ENCODE data around the gene ADGRG4.

DNA sequence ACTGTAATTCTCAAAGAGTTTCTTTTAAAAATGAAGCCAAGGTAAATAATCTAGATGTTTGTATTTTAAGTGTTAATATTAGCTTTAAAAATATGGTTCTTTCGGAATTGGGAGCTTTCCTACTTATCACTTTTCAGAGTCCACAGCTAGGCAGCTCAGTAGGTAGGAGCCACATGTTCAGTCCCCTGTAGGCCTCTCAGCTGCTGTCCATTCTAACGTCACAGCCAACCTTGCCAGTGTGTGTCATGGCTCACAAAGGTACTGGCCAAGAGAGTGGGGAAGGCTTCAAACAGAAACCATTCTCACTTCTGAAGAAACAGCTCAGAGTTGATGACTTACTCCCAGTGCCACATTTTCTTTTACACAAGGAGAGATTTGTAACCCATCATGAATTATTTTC, 137.0 kb downstream of the ADGRG4 start:
- TF ChIP-seq, protein P1, sequence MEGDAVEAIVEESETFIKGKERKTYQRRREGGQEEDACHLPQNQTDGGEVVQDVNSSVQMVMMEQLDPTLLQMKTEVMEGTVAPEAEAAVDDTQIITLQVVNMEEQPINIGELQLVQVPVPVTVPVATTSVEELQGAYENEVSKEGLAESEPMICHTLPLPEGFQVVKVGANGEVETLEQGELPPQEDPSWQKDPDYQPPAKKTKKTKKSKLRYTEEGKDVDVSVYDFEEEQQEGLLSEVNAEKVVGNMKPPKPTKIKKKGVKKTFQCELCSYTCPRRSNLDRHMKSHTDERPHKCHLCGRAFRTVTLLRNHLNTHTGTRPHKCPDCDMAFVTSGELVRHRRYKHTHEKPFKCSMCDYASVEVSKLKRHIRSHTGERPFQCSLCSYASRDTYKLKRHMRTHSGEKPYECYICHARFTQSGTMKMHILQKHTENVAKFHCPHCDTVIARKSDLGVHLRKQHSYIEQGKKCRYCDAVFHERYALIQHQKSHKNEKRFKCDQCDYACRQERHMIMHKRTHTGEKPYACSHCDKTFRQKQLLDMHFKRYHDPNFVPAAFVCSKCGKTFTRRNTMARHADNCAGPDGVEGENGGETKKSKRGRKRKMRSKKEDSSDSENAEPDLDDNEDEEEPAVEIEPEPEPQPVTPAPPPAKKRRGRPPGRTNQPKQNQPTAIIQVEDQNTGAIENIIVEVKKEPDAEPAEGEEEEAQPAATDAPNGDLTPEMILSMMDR (conservative IDR thresholded peaks at IDR 0.05; ENCODE audit: low read depth, low read length), result no peak
- TF ChIP-seq EZH2 (IDR thresholded peaks at IDR 0.05; ENCODE audit: low read length, unreplicated experiment) (no peak), EZH2phosphoT487 (IDR thresholded peaks at IDR 0.05; ENCODE audit: borderline replicate concordance, low read length) (no peak)

Measured in PC-3 (cell line).